DOHH2 (cell line): ENCODE data around the gene CNOT2.

Experiments used
- EZH2phosphoT487 ChIP-seq: fragments of 200-600 bp; sonication (generic); IDR thresholded peaks from 2 replicates; pipeline ENCODE4 v1.6.1; 2017; ENCODE audit warnings: borderline replicate concordance, mild to moderate bottlenecking, antibody characterized with exemption, low read length, moderate library complexity, mixed read lengths
- TF ChIP-seq, protein P1 (sequence below): fragments of 200-600 bp; sonication (generic); IDR thresholded peaks from one replicate; pipeline ENCODE4 v1.5.1; 2014; ENCODE audit warnings: antibody characterized with exemption, mild to moderate bottlenecking, low read depth, low read length; ENCODE audit not compliant: poor library complexity, severe bottlenecking

DNA sequence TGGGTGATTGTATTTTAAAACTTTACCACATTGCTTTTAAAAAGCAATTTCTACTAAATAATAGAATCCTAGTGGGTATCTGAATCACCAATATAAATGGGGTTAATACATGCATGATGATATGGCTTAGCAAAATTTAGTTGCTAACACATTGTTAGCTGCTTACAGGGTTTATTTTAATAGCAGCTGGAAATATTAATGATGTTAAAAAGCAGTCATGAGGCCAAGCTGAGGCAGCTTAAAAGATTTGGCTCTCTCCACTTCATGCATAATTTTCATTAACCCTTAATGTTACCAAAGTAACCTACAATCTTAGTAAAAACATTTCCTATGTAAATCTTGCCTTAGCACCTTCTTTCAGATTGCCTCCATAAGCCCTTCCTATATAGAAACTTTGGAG, 49.2 kb upstream of the CNOT2 start:
- TF ChIP-seq, protein P1, sequence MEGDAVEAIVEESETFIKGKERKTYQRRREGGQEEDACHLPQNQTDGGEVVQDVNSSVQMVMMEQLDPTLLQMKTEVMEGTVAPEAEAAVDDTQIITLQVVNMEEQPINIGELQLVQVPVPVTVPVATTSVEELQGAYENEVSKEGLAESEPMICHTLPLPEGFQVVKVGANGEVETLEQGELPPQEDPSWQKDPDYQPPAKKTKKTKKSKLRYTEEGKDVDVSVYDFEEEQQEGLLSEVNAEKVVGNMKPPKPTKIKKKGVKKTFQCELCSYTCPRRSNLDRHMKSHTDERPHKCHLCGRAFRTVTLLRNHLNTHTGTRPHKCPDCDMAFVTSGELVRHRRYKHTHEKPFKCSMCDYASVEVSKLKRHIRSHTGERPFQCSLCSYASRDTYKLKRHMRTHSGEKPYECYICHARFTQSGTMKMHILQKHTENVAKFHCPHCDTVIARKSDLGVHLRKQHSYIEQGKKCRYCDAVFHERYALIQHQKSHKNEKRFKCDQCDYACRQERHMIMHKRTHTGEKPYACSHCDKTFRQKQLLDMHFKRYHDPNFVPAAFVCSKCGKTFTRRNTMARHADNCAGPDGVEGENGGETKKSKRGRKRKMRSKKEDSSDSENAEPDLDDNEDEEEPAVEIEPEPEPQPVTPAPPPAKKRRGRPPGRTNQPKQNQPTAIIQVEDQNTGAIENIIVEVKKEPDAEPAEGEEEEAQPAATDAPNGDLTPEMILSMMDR, result no peak
- no peak for TF ChIP-seq EZH2phosphoT487
